ENCODE data around the gene SORCS2. TPM values are rescaled to one million over a fixed set of nuclear protein-coding genes. Genes with fewer than 3 reads are reported as not detected.

The SORCS2 gene
- total RNA-seq, 1 donor from 2014 or later = 3.1 TPM

GRCh38 chr4:7505116-7505900 lies 313.0 kb downstream of the SORCS2 start:
- no peaks in the 10 kb centered on the region for H3K9me3 ChIP-seq (ENCODE audit: control insufficient read depth in 3 of 3, low read length in 3 of 3)
- no peak overlapping the region for H3K27ac ChIP-seq (ENCODE audit: low read depth, low read length)
- H3K36me3 ChIP-seq (ENCODE audit: control insufficient read depth in 3 of 3, insufficient read depth in 3 of 3, low read length in 3 of 3) = no peaks in the 10 kb centered on the region
- no peak overlapping the region for H3K9ac ChIP-seq (ENCODE audit: low read depth in 1 of 3, low read length in 3 of 3)
- H3K4me3 ChIP-seq (ENCODE audit: low read length in 3 of 3) = no peak overlapping the region
- no peaks in the 10 kb centered on the region for H3K4me1 ChIP-seq (ENCODE audit: control insufficient read depth in 3 of 3, insufficient read depth in 3 of 3, low read length in 3 of 3)
- peaks cover 21 to 33% (median 21%) of the 10 kb centered on the region in 3 donors for H3K27me3 ChIP-seq (ENCODE audit: control insufficient read depth in 3 of 3, insufficient read depth in 3 of 3, low read length in 3 of 3)

- Histone ChIP-seq H3K9ac (ENCODE audit: low read depth in 1 of 3, low read length in 3 of 3) (no peak overlapping the region), H3K27me3 (ENCODE audit: control insufficient read depth in 3 of 3, insufficient read depth in 3 of 3, low read length in 3 of 3) (peaks cover 25 to 35% (median 26%) of the 10 kb centered on the region in 3 donors), H3K4me1 (ENCODE audit: control insufficient read depth in 3 of 3, insufficient read depth in 3 of 3, low read length in 3 of 3) (no peaks in the 10 kb centered on the region), H3K9me3 (ENCODE audit: control insufficient read depth in 3 of 3, low read length in 3 of 3) (no peaks in the 10 kb centered on the region), H3K27ac (ENCODE audit: low read depth, low read length) (no peak overlapping the region), H3K4me3 (ENCODE audit: low read length in 3 of 3) (no peak overlapping the region), H3K36me3 (ENCODE audit: control insufficient read depth in 3 of 3, insufficient read depth in 3 of 3, low read length in 3 of 3) (no peaks in the 10 kb centered on the region)
These were observed 313.8 kb downstream of the SORCS2 start for GRCh38 chr4:7506119-7506518.

GRCh38 chr4:7506572-7506971 lies 314.2 kb downstream of the SORCS2 start:
- H3K36me3 ChIP-seq (ENCODE audit: control insufficient read depth in 3 of 3, insufficient read depth in 3 of 3, low read length in 3 of 3) = no peaks in the 10 kb centered on the region
- no peaks in the 10 kb centered on the region for H3K9me3 ChIP-seq (ENCODE audit: control insufficient read depth in 3 of 3, low read length in 3 of 3)
- H3K27me3 ChIP-seq (ENCODE audit: control insufficient read depth in 3 of 3, insufficient read depth in 3 of 3, low read length in 3 of 3) = peaks cover 26 to 37% (median 26%) of the 10 kb centered on the region in 3 donors
- no peaks in the 10 kb centered on the region for H3K4me1 ChIP-seq (ENCODE audit: control insufficient read depth in 3 of 3, insufficient read depth in 3 of 3, low read length in 3 of 3)
- no peak overlapping the region for H3K4me3 ChIP-seq (ENCODE audit: low read length in 3 of 3)
- H3K27ac ChIP-seq (ENCODE audit: low read depth, low read length) = no peak overlapping the region
- H3K9ac ChIP-seq (ENCODE audit: low read depth in 1 of 3, low read length in 3 of 3) = no peak overlapping the region

GRCh38 chr4:7507381-7507780 lies 315.0 kb downstream of the SORCS2 start:
- Histone ChIP-seq H3K4me1 (ENCODE audit: control insufficient read depth in 3 of 3, insufficient read depth in 3 of 3, low read length in 3 of 3) (no peaks in the 10 kb centered on the region), H3K4me3 (ENCODE audit: low read length in 3 of 3) (no peak overlapping the region), H3K9me3 (ENCODE audit: control insufficient read depth in 3 of 3, low read length in 3 of 3) (no peaks in the 10 kb centered on the region), H3K36me3 (ENCODE audit: control insufficient read depth in 3 of 3, insufficient read depth in 3 of 3, low read length in 3 of 3) (no peaks in the 10 kb centered on the region), H3K9ac (ENCODE audit: low read depth in 1 of 3, low read length in 3 of 3) (no peak overlapping the region), H3K27ac (ENCODE audit: low read depth, low read length) (no peak overlapping the region), H3K27me3 (ENCODE audit: control insufficient read depth in 3 of 3, insufficient read depth in 3 of 3, low read length in 3 of 3) (peaks cover 26 to 31% (median 31%) of the 10 kb centered on the region in 3 donors)

- no peak overlapping the region for H3K27ac ChIP-seq (ENCODE audit: low read depth, low read length)
- no peak overlapping the region for H3K4me3 ChIP-seq (ENCODE audit: low read length in 3 of 3)
- no peak overlapping the region for H3K9ac ChIP-seq (ENCODE audit: low read depth in 1 of 3, low read length in 3 of 3)
- H3K36me3 ChIP-seq (ENCODE audit: control insufficient read depth in 3 of 3, insufficient read depth in 3 of 3, low read length in 3 of 3) = no peaks in the 10 kb centered on the region
- H3K4me1 ChIP-seq (ENCODE audit: control insufficient read depth in 3 of 3, insufficient read depth in 3 of 3, low read length in 3 of 3) = no peaks in the 10 kb centered on the region
- H3K27me3 ChIP-seq (ENCODE audit: control insufficient read depth in 3 of 3, insufficient read depth in 3 of 3, low read length in 3 of 3) = peaks cover 24 to 40% (median 26%) of the 10 kb centered on the region in 3 donors
- no peaks in the 10 kb centered on the region for H3K9me3 ChIP-seq (ENCODE audit: control insufficient read depth in 3 of 3, low read length in 3 of 3)
These were observed 317.7 kb downstream of the SORCS2 start for GRCh38 chr4:7510066-7510465.

GRCh38 chr4:7510538-7510937 lies 318.2 kb downstream of the SORCS2 start:
- Histone ChIP-seq H3K27ac (ENCODE audit: low read depth, low read length) (no peak overlapping the region), H3K9me3 (ENCODE audit: control insufficient read depth in 3 of 3, low read length in 3 of 3) (no peaks in the 10 kb centered on the region), H3K4me3 (ENCODE audit: low read length in 3 of 3) (no peak overlapping the region), H3K27me3 (ENCODE audit: control insufficient read depth in 3 of 3, insufficient read depth in 3 of 3, low read length in 3 of 3) (peaks cover 26 to 40% (median 27%) of the 10 kb centered on the region in 3 donors), H3K4me1 (ENCODE audit: control insufficient read depth in 3 of 3, insufficient read depth in 3 of 3, low read length in 3 of 3) (no peaks in the 10 kb centered on the region), H3K9ac (ENCODE audit: low read depth in 1 of 3, low read length in 3 of 3) (no peak overlapping the region), H3K36me3 (ENCODE audit: control insufficient read depth in 3 of 3, insufficient read depth in 3 of 3, low read length in 3 of 3) (no peaks in the 10 kb centered on the region)

GRCh38 chr4:7511525-7511924 lies 319.2 kb downstream of the SORCS2 start:
- no peak overlapping the region for H3K4me3 ChIP-seq (ENCODE audit: low read length in 3 of 3)
- H3K9ac ChIP-seq (ENCODE audit: low read depth in 1 of 3, low read length in 3 of 3) = no peak overlapping the region
- H3K36me3 ChIP-seq (ENCODE audit: control insufficient read depth in 3 of 3, insufficient read depth in 3 of 3, low read length in 3 of 3) = no peaks in the 10 kb centered on the region
- H3K9me3 ChIP-seq (ENCODE audit: control insufficient read depth in 3 of 3, low read length in 3 of 3) = no peaks in the 10 kb centered on the region
- H3K4me1 ChIP-seq (ENCODE audit: control insufficient read depth in 3 of 3, insufficient read depth in 3 of 3, low read length in 3 of 3) = no peaks in the 10 kb centered on the region
- no peak overlapping the region for H3K27ac ChIP-seq (ENCODE audit: low read depth, low read length)
- H3K27me3 ChIP-seq (ENCODE audit: control insufficient read depth in 3 of 3, insufficient read depth in 3 of 3, low read length in 3 of 3) = peaks cover 22 to 40% (median 33%) of the 10 kb centered on the region in 3 donors

- H3K27ac ChIP-seq (ENCODE audit: low read depth, low read length) = no peak overlapping the region
- H3K27me3 ChIP-seq (ENCODE audit: control insufficient read depth in 3 of 3, insufficient read depth in 3 of 3, low read length in 3 of 3) = peaks cover 28 to 45% (median 41%) of the 10 kb centered on the region in 3 donors
- no peaks in the 10 kb centered on the region for H3K4me1 ChIP-seq (ENCODE audit: control insufficient read depth in 3 of 3, insufficient read depth in 3 of 3, low read length in 3 of 3)
- H3K9me3 ChIP-seq (ENCODE audit: control insufficient read depth in 3 of 3, low read length in 3 of 3) = no peaks in the 10 kb centered on the region
- H3K4me3 ChIP-seq (ENCODE audit: low read length in 3 of 3) = no peak overlapping the region
- H3K36me3 ChIP-seq (ENCODE audit: control insufficient read depth in 3 of 3, insufficient read depth in 3 of 3, low read length in 3 of 3) = no peaks in the 10 kb centered on the region
- no peak overlapping the region for H3K9ac ChIP-seq (ENCODE audit: low read depth in 1 of 3, low read length in 3 of 3)
These were observed 320.1 kb downstream of the SORCS2 start for GRCh38 chr4:7512428-7512827.

- no peaks in the 10 kb centered on the region for H3K36me3 ChIP-seq (ENCODE audit: control insufficient read depth in 3 of 3, insufficient read depth in 3 of 3, low read length in 3 of 3)
- peaks cover 28 to 50% (median 46%) of the 10 kb centered on the region in 3 donors for H3K27me3 ChIP-seq (ENCODE audit: control insufficient read depth in 3 of 3, insufficient read depth in 3 of 3, low read length in 3 of 3)
- H3K9ac ChIP-seq (ENCODE audit: low read depth in 1 of 3, low read length in 3 of 3) = no peak overlapping the region
- H3K9me3 ChIP-seq (ENCODE audit: control insufficient read depth in 3 of 3, low read length in 3 of 3) = no peaks in the 10 kb centered on the region
- no peak overlapping the region for H3K4me3 ChIP-seq (ENCODE audit: low read length in 3 of 3)
- H3K27ac ChIP-seq (ENCODE audit: low read depth, low read length) = no peak overlapping the region
- no peaks in the 10 kb centered on the region for H3K4me1 ChIP-seq (ENCODE audit: control insufficient read depth in 3 of 3, insufficient read depth in 3 of 3, low read length in 3 of 3)
These were observed 320.6 kb downstream of the SORCS2 start for GRCh38 chr4:7512946-7513345.

- no peak overlapping the region for H3K4me3 ChIP-seq (ENCODE audit: low read length in 3 of 3)
- H3K9me3 ChIP-seq (ENCODE audit: control insufficient read depth in 3 of 3, low read length in 3 of 3) = no peaks in the 10 kb centered on the region
- no peaks in the 10 kb centered on the region for H3K4me1 ChIP-seq (ENCODE audit: control insufficient read depth in 3 of 3, insufficient read depth in 3 of 3, low read length in 3 of 3)
- H3K27ac ChIP-seq (ENCODE audit: low read depth, low read length) = no peak overlapping the region
- no peaks in the 10 kb centered on the region for H3K36me3 ChIP-seq (ENCODE audit: control insufficient read depth in 3 of 3, insufficient read depth in 3 of 3, low read length in 3 of 3)
- no peak overlapping the region for H3K9ac ChIP-seq (ENCODE audit: low read depth in 1 of 3, low read length in 3 of 3)
- peaks cover 28 to 56% (median 53%) of the 10 kb centered on the region in 3 donors for H3K27me3 ChIP-seq (ENCODE audit: control insufficient read depth in 3 of 3, insufficient read depth in 3 of 3, low read length in 3 of 3)
These were observed 321.3 kb downstream of the SORCS2 start for GRCh38 chr4:7513671-7514070.

Measured in skeletal muscle tissue (tissue), 4 donors.